HepG2 (cell line): ENCODE results near the gene SOX12. TPM values are rescaled to one million over a fixed set of nuclear protein-coding genes. Genes with fewer than 3 reads are reported as not detected.

Source experiments
- CCAR2 ChIP-seq: fragments of 200-400 bp; formaldehyde crosslinking; optimal IDR thresholded peaks from 2 replicates; pipeline ENCODE3; 2018; ENCODE audit warnings: low read depth, mild to moderate bottlenecking, low read length, moderate library complexity
- CERS6 ChIP-seq: sonication (generic); formaldehyde crosslinking; IDR thresholded peaks from 2 replicates; pipeline ENCODE4 v1.5.0; 2020; ENCODE audit warnings: missing genetic modification reagents
- CREM ChIP-seq, 2 experiments: sonication (generic) in 1 of 2; formaldehyde crosslinking in 1 of 2; IDR thresholded peaks; 2 replicates each; pipeline versions ENCODE4 v1.4.0 to v1.6.1; 2016 to 2020; ENCODE audit warnings: antibody characterized with exemption in 1 of 2, mild to moderate bottlenecking in 1 of 2, missing genetic modification reagents in 1 of 2
- GRHL1 ChIP-seq: sonication (generic); formaldehyde crosslinking; conservative IDR thresholded peaks from 2 replicates; pipeline ENCODE4 v1.8.0; 2022; ENCODE audit warnings: missing genetic modification reagents
- ISL2 ChIP-seq: sonication (generic); formaldehyde crosslinking; IDR thresholded peaks from 2 replicates; pipeline ENCODE4 v1.5.0; 2020; ENCODE audit warnings: missing genetic modification reagents
- KLF11 ChIP-seq: IDR thresholded peaks from 2 replicates; pipeline ENCODE4 v1.6.1; 2016; ENCODE audit warnings: missing compliant biosample characterization
- POGZ ChIP-seq: sonication (generic); formaldehyde crosslinking; IDR thresholded peaks from 2 replicates; pipeline ENCODE4 v1.4.0; 2020; ENCODE audit warnings: mild to moderate bottlenecking, missing genetic modification reagents
- REL ChIP-seq: sonication (generic); formaldehyde crosslinking; conservative IDR thresholded peaks from 2 replicates; pipeline ENCODE4 v1.8.0; 2022; ENCODE audit warnings: mild to moderate bottlenecking, missing genetic modification reagents, moderate library complexity
- SAP130 ChIP-seq: IDR thresholded peaks from 2 replicates; pipeline ENCODE4 v1.6.1; 2016; ENCODE audit warnings: low read depth
- SNAPC5 ChIP-seq: sonication (generic); formaldehyde crosslinking; IDR thresholded peaks from 2 replicates; pipeline ENCODE4 v1.8.1; 2023; ENCODE audit warnings: mild to moderate bottlenecking, missing genetic modification reagents, borderline replicate concordance
- SRSF1 ChIP-seq: fragments of 200-400 bp; formaldehyde crosslinking; optimal IDR thresholded peaks from 2 replicates; pipeline ENCODE3; 2017; ENCODE audit warnings: mild to moderate bottlenecking, low read depth, low read length, moderate library complexity
- XBP1 ChIP-seq: sonication (generic); formaldehyde crosslinking; IDR thresholded peaks from 2 replicates; pipeline ENCODE4 v1.5.0; 2020; ENCODE audit warnings: missing genetic modification reagents
- ZBTB37 ChIP-seq: sonication (generic); formaldehyde crosslinking; IDR thresholded peaks from 2 replicates; pipeline ENCODE4 v1.4.0; 2020; ENCODE audit warnings: mild to moderate bottlenecking, missing genetic modification reagents
- ZBTB43 ChIP-seq: sonication (generic); formaldehyde crosslinking; conservative IDR thresholded peaks from 2 replicates; pipeline ENCODE4 v1.4.0; 2020; ENCODE audit warnings: missing genetic modification reagents
- ZBTB44 ChIP-seq: sonication (generic); formaldehyde crosslinking; IDR thresholded peaks from 2 replicates; pipeline ENCODE4 v1.4.0; 2020; ENCODE audit warnings: missing genetic modification reagents
- ZFX ChIP-seq: sonication (generic); formaldehyde crosslinking; IDR thresholded peaks from 2 replicates; pipeline ENCODE4 v1.4.0; 2020; ENCODE audit warnings: mild to moderate bottlenecking, low read depth, missing genetic modification reagents, moderate library complexity
- ZNF101 ChIP-seq: sonication (generic); formaldehyde crosslinking; IDR thresholded peaks from 2 replicates; pipeline ENCODE4 v1.4.0; 2020; ENCODE audit warnings: mild to moderate bottlenecking, low read depth, missing genetic modification reagents, borderline replicate concordance
- ZNF230 ChIP-seq: sonication (generic); formaldehyde crosslinking; IDR thresholded peaks from 2 replicates; pipeline ENCODE4 v1.4.0; 2020; ENCODE audit warnings: mild to moderate bottlenecking, missing genetic modification reagents
- ZNF296 ChIP-seq: sonication (generic); formaldehyde crosslinking; conservative IDR thresholded peaks from 2 replicates; pipeline ENCODE4 v1.5.0; 2020; ENCODE audit warnings: mild to moderate bottlenecking, missing genetic modification reagents
- ZNF704 ChIP-seq: sonication (generic); formaldehyde crosslinking; IDR thresholded peaks from 2 replicates; pipeline ENCODE4 v1.8.1; 2023; ENCODE audit warnings: mild to moderate bottlenecking, inconsistent platforms, moderate library complexity, missing genetic modification reagents, borderline replicate concordance
- polyA plus RNA-seq, 8 experiments: library from polyadenylated mRNA; depleted of rRNA in 3 of 8; stranded (reverse) in 7 of 8; unstranded in 1 of 8; fragments of >200 nt; fragmentation: Illumina TruSeq in 4 of 8; extraction: Trizol in 4 of 8; gene quantifications; 2 replicates each; pipeline versions ENCODE4 v1.2.1 to v1.2.3, GENCODE V29; 2011 to 2016; ENCODE audit warnings: low read depth in 4 of 8, missing spikeins in 1 of 8, mixed read lengths in 1 of 8; ENCODE audit not compliant: insufficient read depth in 1 of 8
- total RNA-seq, 5 experiments: library from RNA; depleted of rRNA; stranded (reverse); fragments of >200 nt; fragmentation: Illumina TruSeq; extraction: Trizol; gene quantifications; 2 replicates each; pipeline ENCODE4 v1.2.3, GENCODE V29; 2016; ENCODE audit warnings: low read depth in 1 of 5

The SOX12 gene
- total and polyA plus RNA-seq, 2 of the 13 experiments (the other 11 are each of a cell fraction or from before 2014, with no cell fraction given), result 10.0 to 18.7 TPM

GRCh38 chr20:290084-290831 is 35.1 kb upstream of the SOX12 start, which contains the start of gene C20orf96 (continued):
- no peak for TF ChIP-seq CERS6 (CRISPR knock-in tag)
- TF ChIP-seq CREM (IDR thresholded peaks at IDR 0.05), result peak; percentile 48; the same call in 1 of the 2 replicates
- TF ChIP-seq CREM (CRISPR knock-in tag; IDR thresholded peaks at IDR 0.05), result no peak
- TF ChIP-seq SAP130 (CRISPR knock-in tag), result peak; percentile 97
- TF ChIP-seq SRSF1, result no peak
- TF ChIP-seq ZBTB37 (CRISPR knock-in tag), result no peak; the same call in 1 of the 2 replicates
- peak; percentile 76 for TF ChIP-seq CCAR2
- TF ChIP-seq ZFX, result peak; percentile 65
- TF ChIP-seq ISL2, result no peak; the same call in 1 of the 2 replicates
- 0 out of 2 replicates have a peak, but pooled peaks have one; percentile 52 for TF ChIP-seq ZBTB44
- TF ChIP-seq XBP1 (CRISPR knock-in tag), result no peak
- TF ChIP-seq ZNF296 (CRISPR knock-in tag), result no peak
- no peak; the same call in 1 of the 2 replicates for TF ChIP-seq POGZ
- TF ChIP-seq KLF11 (CRISPR knock-in tag), result no peak
- no peak for TF ChIP-seq ZNF101 (CRISPR knock-in tag)
- no peak for TF ChIP-seq ZNF704 (CRISPR knock-in tag)
- no peak for TF ChIP-seq SNAPC5 (CRISPR knock-in tag)
- TF ChIP-seq ZBTB43 (CRISPR knock-in tag), result no peak
- TF ChIP-seq REL (CRISPR knock-in tag), result no peak
- TF ChIP-seq GRHL1 (CRISPR knock-in tag), result no peak
- TF ChIP-seq ZNF230 (CRISPR knock-in tag), result peak; percentile 76; the same call in 1 of the 2 replicates
